ENCODE data around the gene PHC2.

Gene PHC2

GRCh38 chr1:33385251-33385650, 45.6 kb downstream of the PHC2 start:
- DNase-seq: no peak

GRCh38 chr1:33384040-33384812, 46.7 kb downstream of the PHC2 start:
- no peak for DNase-seq

GRCh38 chr1:33383489-33383888, 47.4 kb downstream of the PHC2 start:
- DNase-seq: no peak

- peak; percentile 81 for DNase-seq
Observed at GRCh38 chr1:33382661-33383415, 48.1 kb downstream of the PHC2 start.

- no peak for DNase-seq
Observed at GRCh38 chr1:33381977-33382376, 48.9 kb downstream of the PHC2 start.

- DNase-seq: no peak
Observed at GRCh38 chr1:33380811-33381210, 50.1 kb downstream of the PHC2 start.

- DNase-seq: no peak
Observed at GRCh38 chr1:33379631-33380354, 51.1 kb downstream of the PHC2 start.

GRCh38 chr1:33378976-33379375, 51.9 kb downstream of the PHC2 start:
- no peak for DNase-seq

- DNase-seq: no peak
Observed at GRCh38 chr1:33378524-33378923, 52.4 kb downstream of the PHC2 start.

- no peak for DNase-seq
Observed at GRCh38 chr1:33377756-33378155, 53.1 kb downstream of the PHC2 start.

GRCh38 chr1:33377013-33377412, 53.9 kb downstream of the PHC2 start:
- DNase-seq: no peak

GRCh38 chr1:33375316-33375715, 55.6 kb downstream of the PHC2 start:
- DNase-seq: no peak

- no peak for DNase-seq
Observed at GRCh38 chr1:33374336-33375105, 56.4 kb downstream of the PHC2 start.

GRCh38 chr1:33373606-33374005, 57.3 kb downstream of the PHC2 start:
- no peak for DNase-seq

GRCh38 chr1:33372677-33373076, 58.2 kb downstream of the PHC2 start:
- DNase-seq: no peak

GRCh38 chr1:33372162-33372561, 58.7 kb downstream of the PHC2 start:
- no peak for DNase-seq

GRCh38 chr1:33371334-33371733, 59.6 kb downstream of the PHC2 start:
- no peak for DNase-seq

- no peak for DNase-seq
Observed at GRCh38 chr1:33370827-33371226, 60.1 kb downstream of the PHC2 start.

- DNase-seq: no peak
Observed at GRCh38 chr1:33370301-33370700, 60.6 kb downstream of the PHC2 start.

- no peak for DNase-seq
Observed at GRCh38 chr1:33369764-33370163, 61.1 kb downstream of the PHC2 start.

GRCh38 chr1:33369081-33369480, 61.8 kb downstream of the PHC2 start:
- DNase-seq: no peak

GRCh38 chr1:33368431-33368830, 62.5 kb downstream of the PHC2 start:
- DNase-seq: no peak
